ENCODE results near the gene CORO2A.

Gene CORO2A

DNA sequence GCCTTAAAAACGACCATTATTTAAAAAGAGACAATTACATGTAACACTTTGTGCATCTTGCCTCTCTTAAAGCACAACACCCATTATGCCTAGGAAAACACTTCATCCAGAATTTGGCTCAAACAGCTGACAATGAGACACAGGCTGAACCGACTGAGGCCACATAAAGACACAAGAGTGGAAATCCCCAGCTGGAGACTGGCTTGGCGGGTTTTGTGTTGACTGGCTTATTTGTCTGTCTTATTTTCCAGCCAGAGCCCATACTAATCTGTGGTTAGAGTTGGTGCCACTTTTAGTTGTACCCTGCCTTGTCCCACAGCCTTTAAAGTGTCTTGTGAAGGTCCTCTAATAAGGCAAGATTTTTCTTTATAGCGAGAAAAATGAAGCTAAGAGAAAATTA lies 94.6 kb downstream of the CORO2A start:
- peak; percentile 57 for DNase-seq (ENCODE audit: low spot score)
- in situ Hi-C loops (cut with MboI; ENCODE audit: low sequenced_read_pairs, unreplicated experiment): no loop called here
- TF ChIP-seq CTCF (IDR thresholded peaks at IDR 0.05; ENCODE audit: borderline replicate concordance, control extremely low read depth, extremely low read depth, insufficient read depth, missing control alignments): no peak

- DNase-seq (ENCODE audit: low spot score): no peak
- TF ChIP-seq CTCF (IDR thresholded peaks at IDR 0.05; ENCODE audit: borderline replicate concordance, control extremely low read depth, extremely low read depth, insufficient read depth, missing control alignments): no peak
- in situ Hi-C loops (cut with MboI; ENCODE audit: low sequenced_read_pairs, unreplicated experiment): no loop called here
Measured at GRCh38 chr9:98096091-98096490, 96.3 kb downstream of the CORO2A start.

DNA sequence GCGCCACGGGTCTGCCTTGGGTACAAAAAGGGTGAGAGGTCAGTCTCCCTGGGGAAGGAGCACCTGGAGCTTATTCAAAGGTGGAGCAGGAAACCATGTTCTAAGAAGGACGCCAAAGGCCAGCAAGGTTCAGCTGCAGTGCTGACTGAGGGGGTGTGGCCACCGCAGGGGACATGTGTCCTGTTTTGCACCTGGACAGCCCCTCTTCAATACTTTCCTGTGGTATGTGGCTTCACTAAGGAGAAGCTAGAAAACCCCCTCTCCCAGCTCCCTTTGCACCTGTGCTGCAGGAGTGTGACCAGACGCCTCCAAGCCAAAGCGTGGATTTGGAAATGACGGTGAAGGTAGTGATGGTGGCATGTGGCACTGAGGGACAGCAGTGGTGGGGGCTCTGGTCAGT lies 97.0 kb downstream of the CORO2A start:
- DNase-seq (ENCODE audit: low spot score): no peak
- TF ChIP-seq CTCF (IDR thresholded peaks at IDR 0.05; ENCODE audit: borderline replicate concordance, control extremely low read depth, extremely low read depth, insufficient read depth, missing control alignments): no peak
- in situ Hi-C loops (cut with MboI; ENCODE audit: low sequenced_read_pairs, unreplicated experiment): no loop called here

- in situ Hi-C loops (cut with MboI; ENCODE audit: low sequenced_read_pairs, unreplicated experiment): no loop called here
- no peak for DNase-seq (ENCODE audit: low spot score)
- no peak for TF ChIP-seq CTCF (IDR thresholded peaks at IDR 0.05; ENCODE audit: borderline replicate concordance, control extremely low read depth, extremely low read depth, insufficient read depth, missing control alignments)
Measured at GRCh38 chr9:98094851-98095250, 97.6 kb downstream of the CORO2A start.

GRCh38 chr9:98094316-98094715 lies 98.1 kb downstream of the CORO2A start:
- TF ChIP-seq CTCF (IDR thresholded peaks at IDR 0.05; ENCODE audit: borderline replicate concordance, control extremely low read depth, extremely low read depth, insufficient read depth, missing control alignments): no peak
- in situ Hi-C loops (cut with MboI; ENCODE audit: low sequenced_read_pairs, unreplicated experiment): no loop called here
- no peak for DNase-seq (ENCODE audit: low spot score)

GRCh38 chr9:98092613-98092931 lies 99.9 kb downstream of the CORO2A start:
- no peak for TF ChIP-seq CTCF (IDR thresholded peaks at IDR 0.05; ENCODE audit: borderline replicate concordance, control extremely low read depth, extremely low read depth, insufficient read depth, missing control alignments)
- in situ Hi-C loops (cut with MboI; ENCODE audit: low sequenced_read_pairs, unreplicated experiment): no loop called here
- DNase-seq (ENCODE audit: low spot score): no peak

Measured in GM13976 (cell line).